OCI-M1 (cell line): ENCODE results near the gene SCD5.

Source experiments
- DNase-seq: peaks from one replicate; lab custom pipeline; 2025; lab: John Stamatoyannopoulos, UW

Gene SCD5

GRCh38 chr4:82765134-82765533, 33.5 kb downstream of the SCD5 start:
- DNase-seq: peak; percentile 16

GRCh38 chr4:82761229-82761628, 37.4 kb downstream of the SCD5 start:
- DNase-seq: no peak

GRCh38 chr4:82758701-82759685, 39.6 kb downstream of the SCD5 start:
- DNase-seq: no peak

- no peak for DNase-seq
Measured at GRCh38 chr4:82756061-82756460, 42.5 kb downstream of the SCD5 start.

- no peak for DNase-seq
Measured at GRCh38 chr4:82755650-82756049, 42.9 kb downstream of the SCD5 start.

GRCh38 chr4:82754513-82755165, 44.0 kb downstream of the SCD5 start:
- DNase-seq: no peak

GRCh38 chr4:82753725-82754410, 44.7 kb downstream of the SCD5 start:
- DNase-seq: no peak

- DNase-seq: no peak
Measured at GRCh38 chr4:82753238-82753637, 45.4 kb downstream of the SCD5 start.

GRCh38 chr4:82748810-82749470, 49.7 kb downstream of the SCD5 start:
- no peak for DNase-seq

- DNase-seq: no peak
Measured at GRCh38 chr4:82747686-82748575, 50.7 kb downstream of the SCD5 start.

- DNase-seq: no peak
Measured at GRCh38 chr4:82746705-82747574, 51.7 kb downstream of the SCD5 start.

- DNase-seq: no peak
Measured at GRCh38 chr4:82745173-82745842, 53.3 kb downstream of the SCD5 start.

- no peak for DNase-seq
Measured at GRCh38 chr4:82744284-82744968, 54.2 kb downstream of the SCD5 start.

- DNase-seq: no peak
Measured at GRCh38 chr4:82741188-82741587, 57.4 kb downstream of the SCD5 start.

GRCh38 chr4:82739287-82740190, 59.1 kb downstream of the SCD5 start:
- DNase-seq: peak; percentile 82

- no peak for DNase-seq
Measured at GRCh38 chr4:82737354-82737753, 61.2 kb downstream of the SCD5 start.

GRCh38 chr4:82733636-82734035, 65.0 kb downstream of the SCD5 start:
- DNase-seq: no peak

GRCh38 chr4:82728301-82728700, 70.3 kb downstream of the SCD5 start:
- DNase-seq: peak; percentile 68
